Occipital lobe (tissue), 2 donors: ENCODE results near the gene BCCIP. TPM values are rescaled to one million over a fixed set of nuclear protein-coding genes. Genes with fewer than 3 reads are reported as not detected.

Experiments
- DNase-seq: peaks from one replicate; lab custom pipeline; 2025; lab: John Stamatoyannopoulos, UW
- total RNA-seq: library from RNA; depleted of rRNA; stranded (reverse); fragments of >200 nt; gene quantifications from one replicate; pipeline ENCODE4 v1.2.3, GENCODE V29; 2014

The BCCIP gene
- total RNA-seq, 1 donor from 2014 or later: 33.8 TPM

DNA sequence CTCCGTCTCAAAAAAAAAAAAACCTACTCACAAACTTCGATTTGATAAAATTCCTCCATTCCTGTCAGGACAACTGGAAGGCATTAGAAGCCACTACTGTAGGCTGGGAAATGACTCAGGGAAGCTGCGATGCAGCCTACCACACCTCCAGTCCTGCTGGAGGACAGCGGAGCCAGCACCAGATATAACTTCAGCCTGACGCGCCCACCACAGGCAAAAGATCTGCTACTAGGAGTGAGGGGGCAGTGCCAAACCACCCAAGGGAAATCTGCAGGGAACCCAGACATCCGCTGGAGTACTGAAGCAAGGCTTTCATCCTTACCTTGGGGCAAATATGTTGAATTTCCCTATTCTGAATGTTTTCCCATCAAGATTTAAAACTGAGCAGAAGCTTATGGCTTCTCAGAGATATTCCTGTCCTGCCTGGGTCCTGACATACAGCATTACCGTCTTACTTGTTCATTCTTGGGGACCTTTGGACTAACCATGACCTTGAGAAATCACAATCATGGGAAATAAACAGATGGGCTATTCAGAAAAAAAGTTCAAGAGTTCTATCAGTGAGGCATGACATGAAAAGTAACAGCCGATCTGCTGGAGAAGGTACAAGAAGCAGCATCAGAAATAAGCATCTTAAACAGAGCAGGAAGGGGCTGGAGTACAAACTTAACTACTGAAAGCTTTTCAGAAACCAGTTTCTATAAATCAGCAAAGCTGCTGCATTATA is 20.4 kb downstream of the BCCIP start:
- no peak for DNase-seq

- no peak for DNase-seq
Observed at GRCh38 chr10:125844751-125845221, 21.4 kb downstream of the BCCIP start.

DNA sequence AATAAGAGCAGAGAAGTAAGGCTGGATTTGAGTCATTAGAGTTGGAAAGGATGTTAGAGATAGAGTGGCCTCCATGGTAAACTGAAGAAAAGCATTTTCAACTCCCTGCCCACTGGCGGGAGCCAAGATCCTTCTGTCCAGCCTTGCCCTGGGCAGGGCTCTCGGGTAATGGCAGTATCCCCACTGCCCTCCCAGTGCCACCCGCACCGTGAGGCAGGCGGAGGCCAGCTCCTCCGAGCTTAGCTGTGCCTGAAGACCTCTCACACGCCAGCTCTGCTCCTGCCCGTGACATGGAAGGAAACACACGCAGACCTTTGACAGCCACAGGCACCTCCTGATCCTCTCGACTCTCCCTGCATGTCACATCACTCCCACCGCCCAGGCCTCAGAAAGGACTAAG is 22.3 kb downstream of the BCCIP start:
- DNase-seq: no peak

- no peak for DNase-seq
Observed at GRCh38 chr10:125846894-125847293, 23.5 kb downstream of the BCCIP start.

DNA sequence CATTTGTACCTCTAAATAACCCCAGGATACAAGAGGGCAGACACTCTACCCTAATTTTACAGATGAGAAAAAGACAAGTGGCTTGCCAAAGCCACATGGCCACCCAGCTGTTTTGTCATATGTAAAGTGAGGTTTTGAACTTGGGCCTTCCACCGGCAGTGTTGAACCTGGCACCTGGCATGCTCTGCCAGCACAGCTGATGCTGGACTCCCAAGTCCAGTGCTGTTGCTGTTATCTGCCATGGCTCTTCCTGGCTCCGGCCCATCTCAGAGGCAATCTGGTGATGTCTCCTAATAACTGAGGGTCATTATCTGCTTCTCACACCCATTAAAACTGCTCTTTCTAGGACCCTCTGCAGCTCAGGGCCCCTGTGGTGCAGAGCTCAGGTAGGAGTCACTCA is 25.0 kb downstream of the BCCIP start:
- DNase-seq: no peak

- no peak for DNase-seq
Observed at GRCh38 chr10:125848857-125849256, 25.5 kb downstream of the BCCIP start.

DNA sequence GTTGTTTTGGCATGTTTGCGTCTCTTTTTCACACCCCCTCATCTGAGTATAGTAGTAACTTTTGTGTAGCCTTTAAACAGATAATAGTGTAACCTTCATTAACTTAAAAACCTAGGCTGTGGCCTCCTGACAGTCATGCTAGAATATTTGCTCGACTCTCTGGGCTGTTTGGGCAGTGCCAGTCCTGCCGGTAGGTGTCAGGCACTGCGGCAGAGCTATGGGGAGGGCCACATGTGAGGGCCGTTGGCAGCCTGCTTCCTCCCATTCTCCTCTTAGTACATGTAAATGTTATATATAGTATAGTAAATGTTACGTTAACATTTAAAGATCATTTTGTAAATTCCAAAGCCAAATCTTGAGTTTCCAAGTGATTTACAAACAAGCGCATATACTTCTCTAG is 26.1 kb downstream of the BCCIP start:
- DNase-seq: no peak

GRCh38 chr10:125850766-125851731 is 27.7 kb downstream of the BCCIP start:
- no peak for DNase-seq

GRCh38 chr10:125852487-125852886 is 29.1 kb downstream of the BCCIP start:
- no peak for DNase-seq

- no peak for DNase-seq
Observed at GRCh38 chr10:125857185-125857760, 33.9 kb downstream of the BCCIP start.

GRCh38 chr10:125859128-125859817 is 35.9 kb downstream of the BCCIP start:
- no peak for DNase-seq

GRCh38 chr10:125865120-125865519 is 41.8 kb downstream of the BCCIP start:
- DNase-seq: no peak

- no peak for DNase-seq
Observed at GRCh38 chr10:125866421-125867029, 43.2 kb downstream of the BCCIP start.

DNA sequence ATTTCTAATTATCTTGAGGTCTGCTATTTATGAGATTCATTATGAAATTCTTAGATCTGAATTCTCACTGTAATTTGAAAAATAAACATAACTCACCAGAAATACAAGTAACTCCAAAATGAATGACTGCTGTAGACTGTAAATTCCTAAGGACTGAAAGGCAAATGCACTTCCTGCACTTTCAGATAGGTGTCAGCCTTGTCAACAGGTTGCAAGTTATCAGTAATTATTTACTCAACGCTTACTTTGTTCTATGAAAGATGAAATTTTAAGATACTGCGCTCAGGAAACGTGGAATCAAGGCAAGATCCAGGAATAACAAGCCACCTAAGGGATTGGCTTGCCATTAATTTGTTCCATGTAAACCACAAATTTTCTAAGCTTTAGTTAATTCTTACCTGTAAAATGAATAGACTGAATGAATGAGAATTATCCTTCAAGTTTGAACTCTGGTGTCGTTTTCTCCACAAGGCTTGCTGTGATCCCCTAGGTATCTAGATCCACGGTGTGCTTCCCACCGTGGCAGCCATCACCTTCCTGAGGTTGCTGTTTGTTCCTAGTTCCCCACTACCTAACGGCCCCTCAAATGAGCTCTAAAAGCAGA is 45.1 kb downstream of the BCCIP start:
- DNase-seq: no peak

DNA sequence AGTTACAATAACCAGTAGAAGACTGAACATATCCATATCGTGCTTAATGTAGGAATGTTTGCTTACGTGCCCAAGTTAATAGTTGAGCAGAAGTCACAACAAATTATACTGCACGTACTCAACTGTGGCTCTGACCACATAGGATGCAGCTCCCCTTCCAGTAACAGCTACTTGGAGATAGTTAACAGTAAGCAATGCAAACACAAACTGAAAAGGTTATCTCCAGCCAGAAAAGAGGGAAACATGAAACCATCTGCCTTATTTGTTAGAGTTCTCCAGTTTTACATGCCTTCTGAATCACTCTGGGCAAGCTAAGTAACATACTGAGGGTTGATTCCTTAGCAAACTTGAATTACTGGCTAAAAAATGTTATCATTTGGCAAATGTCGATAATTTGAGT is 48.0 kb downstream of the BCCIP start:
- no peak for DNase-seq

GRCh38 chr10:125878957-125879835 is 55.9 kb downstream of the BCCIP start:
- no peak for DNase-seq

DNA sequence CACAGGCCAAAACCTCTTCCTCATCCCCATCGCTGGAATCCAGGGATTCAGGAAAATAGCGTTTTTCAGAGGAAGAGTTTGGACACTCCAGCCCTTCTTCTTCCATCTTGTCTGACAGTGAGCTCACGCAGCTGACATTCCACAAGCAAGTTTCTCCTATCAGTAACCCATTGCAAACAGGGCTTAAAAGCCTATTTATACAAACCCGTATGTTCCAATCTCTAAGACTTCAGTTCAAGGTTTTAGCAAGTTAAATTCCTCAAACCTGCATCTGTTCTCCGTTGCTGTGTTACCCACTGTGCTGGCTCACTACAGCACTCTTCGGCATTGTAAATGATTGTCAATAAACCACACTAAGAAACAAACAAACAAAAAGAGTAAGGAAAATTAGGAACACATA is 57.4 kb downstream of the BCCIP start:
- no peak for DNase-seq

GRCh38 chr10:125881192-125881591 is 57.8 kb downstream of the BCCIP start, which contains the start of gene DHX32:
DHX32 (minus strand) TSS chr10:125881292; CDS start chr10:125880824, 468 bp downstream.
- no peak for DNase-seq

- no peak for DNase-seq
Observed at GRCh38 chr10:125882596-125882995, 59.2 kb downstream of the BCCIP start.
